Ovary (tissue), 3 donors: ENCODE data around the gene GPR137B.

Source experiments
- EP300 ChIP-seq: sonication (generic); formaldehyde crosslinking; IDR thresholded peaks from one replicate; pipeline ENCODE4 v1.6.1; 2017; ENCODE audit warnings: antibody characterized with exemption
- POLR2A ChIP-seq: fragments of 450-650 bp; IDR thresholded peaks from one replicate; pipeline ENCODE4 v1.6.1; 2017; ENCODE audit warnings: antibody characterized with exemption, mild to moderate bottlenecking, moderate library complexity
- TF ChIP-seq, protein P1 (sequence below), 3 donors: fragments of 450-650 bp in 2 of 3; fragments of 200-600 bp in 1 of 3; IDR thresholded peaks; one replicate each; pipeline versions ENCODE4 v1.5.1 to v1.8.0; 2016 to 2022; ENCODE audit warnings: antibody characterized with exemption in 3 of 3, mild to moderate bottlenecking in 1 of 3
- donor health status: DM: no; HTN: no; CAD: no.

DNA sequence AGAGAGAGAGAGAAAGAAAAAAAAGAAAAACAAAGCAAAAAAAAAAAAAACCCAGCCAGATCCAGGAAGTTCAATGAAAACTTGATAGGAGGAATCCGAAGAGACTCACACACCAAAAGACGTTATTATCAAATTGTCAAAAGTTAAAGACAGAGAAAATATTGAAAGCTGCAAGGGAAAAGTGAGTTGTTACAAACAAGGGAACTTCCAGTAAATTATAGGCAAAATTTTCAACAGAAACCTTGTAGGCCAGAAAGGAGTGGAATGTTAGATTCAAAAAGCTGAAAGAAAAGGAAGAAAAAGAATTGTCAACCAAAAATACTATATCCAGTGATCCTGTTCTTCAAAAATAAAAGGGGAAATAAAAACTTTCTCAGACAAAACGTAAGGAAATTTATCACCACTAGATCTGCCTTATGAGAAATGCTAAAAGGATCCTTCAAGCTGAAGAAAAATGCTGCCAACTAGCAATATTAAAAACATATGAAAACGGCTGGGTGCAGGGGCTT is 115.8 kb downstream of the GPR137B start:
- TF ChIP-seq, protein P1, sequence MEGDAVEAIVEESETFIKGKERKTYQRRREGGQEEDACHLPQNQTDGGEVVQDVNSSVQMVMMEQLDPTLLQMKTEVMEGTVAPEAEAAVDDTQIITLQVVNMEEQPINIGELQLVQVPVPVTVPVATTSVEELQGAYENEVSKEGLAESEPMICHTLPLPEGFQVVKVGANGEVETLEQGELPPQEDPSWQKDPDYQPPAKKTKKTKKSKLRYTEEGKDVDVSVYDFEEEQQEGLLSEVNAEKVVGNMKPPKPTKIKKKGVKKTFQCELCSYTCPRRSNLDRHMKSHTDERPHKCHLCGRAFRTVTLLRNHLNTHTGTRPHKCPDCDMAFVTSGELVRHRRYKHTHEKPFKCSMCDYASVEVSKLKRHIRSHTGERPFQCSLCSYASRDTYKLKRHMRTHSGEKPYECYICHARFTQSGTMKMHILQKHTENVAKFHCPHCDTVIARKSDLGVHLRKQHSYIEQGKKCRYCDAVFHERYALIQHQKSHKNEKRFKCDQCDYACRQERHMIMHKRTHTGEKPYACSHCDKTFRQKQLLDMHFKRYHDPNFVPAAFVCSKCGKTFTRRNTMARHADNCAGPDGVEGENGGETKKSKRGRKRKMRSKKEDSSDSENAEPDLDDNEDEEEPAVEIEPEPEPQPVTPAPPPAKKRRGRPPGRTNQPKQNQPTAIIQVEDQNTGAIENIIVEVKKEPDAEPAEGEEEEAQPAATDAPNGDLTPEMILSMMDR (IDR thresholded peaks at IDR 0.05), result no peak
- TF ChIP-seq POLR2A (no peak), EP300 (no peak)
